Measurements from ENCODE around the gene TTLL10.

Gene TTLL10

DNA sequence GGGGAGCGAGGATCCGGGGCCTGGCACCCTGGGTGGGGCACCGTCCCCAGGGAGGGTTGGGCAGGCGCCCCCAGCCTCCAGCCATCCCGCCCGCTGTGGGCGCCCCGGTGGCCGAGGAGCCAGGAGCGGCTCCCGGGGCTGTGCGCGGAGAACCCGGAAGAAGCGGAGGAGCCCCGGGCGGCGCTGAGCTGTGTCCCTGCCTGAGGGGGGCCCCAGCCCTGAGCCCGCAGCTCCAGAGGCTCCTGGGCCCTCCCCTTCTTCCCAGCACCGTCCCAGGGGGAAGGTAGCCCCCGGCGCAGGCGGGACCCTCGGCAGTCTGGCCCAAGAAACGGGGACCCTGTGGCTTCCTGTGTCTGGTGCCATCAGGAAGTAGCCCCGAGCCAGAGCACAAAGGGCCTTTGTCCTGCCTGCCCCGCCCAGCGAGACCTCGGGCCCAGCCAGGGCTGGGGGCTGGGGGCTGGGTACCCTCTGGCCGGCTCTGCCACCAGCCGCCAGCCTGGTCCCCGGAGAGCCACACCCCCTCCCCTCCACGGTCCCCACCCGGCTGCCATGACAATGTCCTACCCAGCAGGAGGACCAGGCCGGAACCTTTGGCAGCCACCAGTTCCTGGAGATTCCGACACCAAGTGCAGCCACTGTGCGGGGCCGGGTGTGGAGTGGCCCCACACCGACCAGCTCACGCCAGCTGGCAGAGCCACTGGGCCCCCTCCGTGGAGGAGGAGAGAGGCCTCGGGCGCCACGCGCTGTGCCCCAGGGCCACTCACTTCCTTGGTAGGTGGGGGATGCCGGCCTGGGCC lies 15.6 kb upstream of the TTLL10 start:
- DNase-seq (ENCODE audit: low read depth in 2 of 2), result no peak

GRCh38 chr1:1160281-1160930 lies 13.3 kb upstream of the TTLL10 start:
- DNase-seq (ENCODE audit: low read depth in 2 of 2), result no peak

GRCh38 chr1:1161078-1161682 lies 12.5 kb upstream of the TTLL10 start:
- DNase-seq (ENCODE audit: low read depth in 2 of 2), result no peak

DNA sequence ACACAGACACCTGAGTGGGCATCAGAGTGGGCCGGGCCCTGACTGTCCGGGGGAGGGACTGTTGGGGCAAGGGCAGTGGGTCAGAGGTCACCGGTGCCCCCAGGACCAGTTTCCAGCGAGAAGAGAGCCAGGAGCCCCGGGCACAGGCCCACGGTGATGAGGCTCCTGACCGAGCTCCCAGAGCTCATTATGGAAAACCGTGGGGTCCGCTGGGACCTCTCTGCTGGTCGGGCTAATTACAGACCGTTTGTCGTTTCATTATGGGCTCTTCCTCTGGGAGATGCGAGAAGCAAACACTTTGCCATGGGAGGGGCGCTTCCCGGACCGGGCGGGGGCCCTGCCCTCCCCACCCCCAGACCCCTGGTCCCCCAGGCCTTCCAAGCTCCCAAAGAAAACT lies 12.0 kb upstream of the TTLL10 start:
- DNase-seq (ENCODE audit: low read depth in 2 of 2), result no peak

DNA sequence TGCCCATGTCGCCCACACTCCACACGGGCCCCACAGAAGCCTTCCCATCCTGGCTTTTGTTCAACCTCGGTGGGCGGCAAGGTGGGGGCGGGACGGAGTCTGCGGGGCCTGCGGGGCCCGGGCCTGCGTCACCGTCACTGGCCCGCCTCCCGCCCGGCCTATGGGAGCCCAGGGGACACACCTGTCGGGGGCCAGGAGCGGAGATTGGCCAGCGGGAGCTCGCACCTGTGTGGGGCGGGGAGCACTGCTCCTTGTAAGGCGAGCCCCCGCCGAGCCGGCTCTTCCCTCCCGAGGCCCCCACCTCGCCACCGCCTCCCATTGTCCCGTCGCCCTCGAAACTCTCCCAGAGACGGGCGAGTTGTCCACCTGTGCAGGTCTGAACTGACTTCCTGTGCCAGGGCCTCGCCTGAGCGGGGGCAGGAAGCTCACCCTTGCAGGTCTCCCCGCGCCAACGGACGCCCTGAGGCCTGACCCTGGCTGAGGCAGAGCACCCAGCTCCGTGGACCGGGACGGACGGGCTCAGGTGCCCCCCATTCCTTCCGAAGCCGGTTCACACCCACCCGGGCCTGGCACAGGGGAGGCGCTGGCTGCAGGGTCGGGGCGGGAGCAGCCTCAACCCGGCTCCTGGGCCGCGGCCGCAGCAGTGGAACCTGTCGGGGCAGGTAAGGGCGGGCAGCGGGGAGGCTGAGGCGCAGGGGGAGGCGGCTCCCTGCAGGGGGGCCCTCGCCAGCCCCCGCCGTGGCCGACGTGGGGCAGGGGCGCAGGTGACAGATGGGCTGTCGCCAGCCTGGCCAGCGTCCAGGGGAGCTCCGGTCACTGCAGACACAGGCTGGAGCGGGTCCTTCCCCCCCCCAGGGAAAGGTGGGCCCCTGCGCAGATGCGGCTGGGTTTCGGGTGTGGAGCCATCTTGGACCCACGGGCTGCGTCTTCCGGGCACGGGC lies 10.8 kb upstream of the TTLL10 start:
- DNase-seq (ENCODE audit: low read depth in 2 of 2), result no peak

- DNase-seq (ENCODE audit: low read depth in 2 of 2), result no peak
Measured at GRCh38 chr1:1163538-1164070, 10.1 kb upstream of the TTLL10 start.

DNA sequence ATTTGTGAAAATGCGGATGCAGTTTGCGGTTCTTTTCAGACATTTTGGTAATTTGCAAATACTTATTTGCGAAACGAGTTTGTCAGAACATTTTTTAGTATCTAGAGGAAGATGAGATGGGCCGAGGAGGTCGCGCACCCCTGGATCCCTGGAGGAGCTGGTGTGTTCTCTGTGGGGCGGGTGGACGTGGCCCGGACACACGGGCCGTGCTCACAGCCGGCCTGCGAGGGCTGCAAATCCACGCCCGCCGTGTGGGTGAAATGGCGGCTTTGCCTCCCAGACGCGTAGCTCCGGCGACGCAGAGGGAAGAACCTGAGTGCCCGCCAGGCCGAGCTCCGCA lies 9.3 kb upstream of the TTLL10 start:
- no peak for DNase-seq (ENCODE audit: low read depth in 2 of 2)

DNA sequence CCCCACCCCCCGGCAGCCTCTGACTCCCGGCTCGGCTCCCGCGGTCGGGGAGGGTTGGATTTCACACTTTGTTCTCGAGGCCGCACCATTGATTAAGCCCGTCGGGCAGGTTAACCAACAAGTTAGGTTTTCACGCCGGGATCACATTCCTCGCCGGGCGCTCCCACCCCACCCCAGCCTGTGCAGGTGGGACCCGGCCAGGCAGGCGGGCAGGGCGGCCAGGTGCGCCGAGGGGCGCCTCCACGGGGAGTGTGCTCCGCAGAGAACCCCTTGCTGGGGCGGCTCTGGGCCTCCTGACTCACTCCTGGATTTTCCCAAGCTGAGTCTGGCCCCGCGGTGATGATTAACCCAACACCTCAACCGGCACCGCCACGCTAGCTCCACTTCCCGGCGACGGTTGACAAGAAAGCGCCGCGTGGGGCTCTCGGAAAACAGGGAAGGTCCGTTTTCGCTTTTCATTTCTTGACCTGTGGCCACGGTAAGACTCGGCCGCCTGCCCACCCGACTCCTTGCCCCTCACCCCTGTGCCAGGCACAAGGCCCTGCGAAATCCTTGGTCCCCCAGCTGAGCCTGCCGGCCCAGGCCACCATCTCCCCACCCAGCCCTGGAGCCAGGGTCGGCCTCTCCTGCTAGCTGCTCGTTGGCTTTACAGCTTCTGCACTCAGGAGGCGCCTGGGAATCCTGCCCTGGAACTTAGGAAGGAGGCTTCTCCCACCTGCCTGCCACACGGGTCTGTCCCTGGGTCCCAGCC lies 8.8 kb upstream of the TTLL10 start:
- DNase-seq (ENCODE audit: low read depth in 2 of 2), result no peak

DNA sequence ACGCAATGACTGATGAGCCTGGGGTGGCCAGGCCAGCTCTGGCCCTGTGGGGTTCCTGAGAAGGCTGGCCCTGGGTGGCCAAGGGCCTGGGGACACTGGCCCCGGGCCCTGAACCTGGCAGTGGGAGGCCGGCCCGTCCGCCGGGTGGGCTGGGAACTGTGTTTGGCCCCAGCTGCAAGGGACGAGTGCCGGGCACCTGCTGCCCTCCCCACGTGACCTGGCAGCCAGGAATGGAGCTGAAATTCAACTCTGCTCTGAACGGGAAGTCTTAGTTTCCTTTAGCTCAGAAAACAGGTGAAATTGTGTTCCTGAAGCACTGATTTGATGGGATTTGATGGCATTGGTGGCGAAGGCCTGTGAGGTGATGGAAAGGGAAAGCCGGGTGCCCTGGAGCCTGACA lies 8.2 kb upstream of the TTLL10 start:
- DNase-seq (ENCODE audit: low read depth in 2 of 2), result no peak

GRCh38 chr1:1165900-1166421 lies 7.7 kb upstream of the TTLL10 start:
- DNase-seq (ENCODE audit: low read depth in 2 of 2), result no peak

GRCh38 chr1:1166642-1167397 lies 6.9 kb upstream of the TTLL10 start:
- no peak for DNase-seq (ENCODE audit: low read depth in 2 of 2)

GRCh38 chr1:1167398-1167821 lies 6.3 kb upstream of the TTLL10 start:
- DNase-seq (ENCODE audit: low read depth in 2 of 2), result no peak

- DNase-seq (ENCODE audit: low read depth in 2 of 2), result no peak
Measured at GRCh38 chr1:1167841-1168450, 5.7 kb upstream of the TTLL10 start.

GRCh38 chr1:1168451-1169411 lies 4.9 kb upstream of the TTLL10 start:
- DNase-seq (ENCODE audit: low read depth in 2 of 2), result no peak

DNA sequence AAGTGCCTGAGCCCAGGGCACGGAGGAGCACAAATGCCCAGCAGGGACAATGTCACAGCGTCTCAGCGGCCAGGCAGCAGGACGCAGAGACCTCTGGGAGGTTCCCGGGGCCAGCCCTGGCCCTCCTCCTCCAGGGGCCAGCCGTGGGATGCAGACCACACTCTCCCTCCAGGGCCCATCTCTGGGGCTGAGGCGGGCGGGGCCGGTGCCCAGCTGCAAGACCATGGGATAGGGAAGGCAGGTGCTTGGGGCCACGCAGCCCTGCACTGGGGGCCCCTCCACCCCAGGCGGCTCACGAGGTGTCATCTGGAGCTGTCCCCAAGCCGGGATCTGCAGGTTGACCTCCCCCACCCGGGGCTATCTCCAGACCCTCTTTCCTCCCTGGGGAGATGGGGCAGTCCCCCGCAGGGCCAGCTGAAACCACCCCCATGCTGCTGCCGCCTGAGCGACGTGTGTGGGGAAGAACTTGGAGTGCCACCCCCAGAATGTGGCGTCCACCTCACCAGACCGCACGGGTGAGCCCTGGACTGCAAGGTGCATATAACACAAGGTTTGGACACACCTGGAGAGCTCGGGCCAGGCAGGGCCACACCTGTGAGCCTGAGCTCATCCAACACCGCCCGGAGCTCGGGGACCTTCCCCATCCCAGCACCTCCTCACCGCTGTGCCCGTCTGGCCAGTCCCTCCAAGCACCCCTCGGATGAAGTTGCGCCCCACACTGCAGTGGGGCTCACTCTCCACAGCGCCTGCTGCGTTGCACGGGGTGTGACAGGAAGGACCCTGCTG lies 4.1 kb upstream of the TTLL10 start:
- no peak for DNase-seq (ENCODE audit: low read depth in 2 of 2)

GRCh38 chr1:1170215-1171091 lies 3.2 kb upstream of the TTLL10 start:
- DNase-seq (ENCODE audit: low read depth in 2 of 2), result no peak

DNA sequence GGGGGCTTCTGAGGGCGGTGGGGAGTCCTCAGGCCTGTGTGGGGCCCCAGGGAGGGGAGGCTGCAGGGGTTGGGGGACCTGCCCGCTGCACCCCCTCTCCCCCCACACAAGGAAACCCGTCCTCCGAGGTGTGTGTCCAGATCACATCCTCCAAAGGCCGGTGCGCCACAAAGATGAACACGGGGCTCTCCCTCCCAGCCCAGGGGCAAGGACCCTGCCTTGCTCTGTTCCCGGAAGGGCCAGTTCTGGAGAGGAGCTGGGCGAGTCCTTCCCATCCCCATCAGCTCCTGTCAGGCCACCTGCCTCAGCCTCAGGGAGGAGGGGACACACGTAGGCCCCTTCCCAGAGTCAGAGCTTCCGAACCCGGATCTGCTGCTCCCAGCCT lies 2.5 kb upstream of the TTLL10 start:
- DNase-seq (ENCODE audit: low read depth in 2 of 2), result no peak
